Hepatocyte (in vitro differentiated cells): ENCODE data around the gene NFKBIZ. TPM values are rescaled to one million over a fixed set of nuclear protein-coding genes. Genes with fewer than 3 reads are reported as not detected.

Experiments
- DNase-seq: peaks from one replicate; pipeline ENCODE4 v3.0.0-alpha.2; 2016; ENCODE audit warnings: low spot score
- H2AFZ ChIP-seq: fragments of 200-600 bp; sonication (generic); 2 replicates; pipeline ENCODE4 v1.6.0; 2016; ENCODE audit warnings: antibody characterized with exemption, mild to moderate bottlenecking
- H3K27ac ChIP-seq: fragments of 200-600 bp; sonication (generic); 2 replicates; pipeline ENCODE4 v1.5.1; 2016; ENCODE audit warnings: mild to moderate bottlenecking
- H3K27me3 ChIP-seq: fragments of 200-600 bp; sonication (generic); 2 replicates; pipeline ENCODE4 v1.6.1; 2016
- H3K36me3 ChIP-seq: fragments of 200-600 bp; sonication (generic); replicated peaks from 2 replicates; pipeline ENCODE4 v1.5.1; 2016; ENCODE audit warnings: low read depth; ENCODE audit not compliant: insufficient read depth
- H3K4me1 ChIP-seq: fragments of 200-600 bp; sonication (generic); 2 replicates; pipeline ENCODE4 v1.5.1; 2016; ENCODE audit warnings: mild to moderate bottlenecking, moderate library complexity; ENCODE audit not compliant: insufficient read depth
- H3K4me2 ChIP-seq: fragments of 200-600 bp; sonication (generic); 2 replicates; pipeline ENCODE4 v1.6.0; 2016
- H3K4me3 ChIP-seq: fragments of 200-600 bp; sonication (generic); 2 replicates; pipeline ENCODE4 v1.5.1; 2016; ENCODE audit warnings: mild to moderate bottlenecking
- H3K79me2 ChIP-seq: fragments of 200-600 bp; sonication (generic); 2 replicates; pipeline ENCODE4 v1.6.0; 2017; ENCODE audit warnings: mild to moderate bottlenecking
- H3K9me2 ChIP-seq: fragments of 200-600 bp; sonication (generic); replicated peaks from 2 replicates; pipeline ENCODE4 v1.6.0; 2017; ENCODE audit warnings: mild to moderate bottlenecking; ENCODE audit not compliant: insufficient read depth
- H3K9me3 ChIP-seq: fragments of 200-600 bp; sonication (generic); 2 replicates; pipeline ENCODE4 v1.5.1; 2016; ENCODE audit warnings: low read depth, mild to moderate bottlenecking
- H4K20me1 ChIP-seq: fragments of 200-600 bp; sonication (generic); 2 replicates; pipeline ENCODE4 v1.6.0; 2016; ENCODE audit warnings: mild to moderate bottlenecking; ENCODE audit not compliant: insufficient read depth, poor library complexity, severe bottlenecking
- CTCF ChIP-seq: fragments of 200-600 bp; sonication (generic); IDR thresholded peaks from 2 replicates; pipeline ENCODE4 v1.5.1; 2016; ENCODE audit warnings: antibody characterized with exemption, mild to moderate bottlenecking; ENCODE audit not compliant: poor library complexity
- EZH2 ChIP-seq: fragments of 200-600 bp; sonication (generic); IDR thresholded peaks from 2 replicates; pipeline ENCODE4 v1.6.1; 2016; ENCODE audit warnings: antibody characterized with exemption, mild to moderate bottlenecking, borderline replicate concordance
- EZH2phosphoT487 ChIP-seq: fragments of 200-600 bp; sonication (generic); IDR thresholded peaks from one replicate; pipeline ENCODE4 v1.6.1; 2018; ENCODE audit warnings: antibody characterized with exemption, mild to moderate bottlenecking, low read depth, moderate library complexity; ENCODE audit not compliant: unreplicated experiment, severe bottlenecking
- WGBS: methylation state at CpG from one replicate; pipeline ENCODE4 v1.1.6; 2016; ENCODE audit warnings: low lambda C conversion rate; ENCODE audit errors: missing lambda C conversion rate; 5-methylcytosine and 5-hydroxymethylcytosine counted together
- polyA plus RNA-seq: library from polyadenylated mRNA; unstranded; fragments of >200 nt; fragmentation: Nextera tagmentation; extraction: Ambion mirVana; gene quantifications from 2 replicates; pipeline ENCODE4 v1.2.1, GENCODE V29; 2016
- total RNA-seq: library from RNA; depleted of rRNA; stranded (reverse); fragments of >200 nt; gene quantifications from 2 replicates; pipeline ENCODE4 v1.2.3, GENCODE V29; 2014

The NFKBIZ gene, protein sequence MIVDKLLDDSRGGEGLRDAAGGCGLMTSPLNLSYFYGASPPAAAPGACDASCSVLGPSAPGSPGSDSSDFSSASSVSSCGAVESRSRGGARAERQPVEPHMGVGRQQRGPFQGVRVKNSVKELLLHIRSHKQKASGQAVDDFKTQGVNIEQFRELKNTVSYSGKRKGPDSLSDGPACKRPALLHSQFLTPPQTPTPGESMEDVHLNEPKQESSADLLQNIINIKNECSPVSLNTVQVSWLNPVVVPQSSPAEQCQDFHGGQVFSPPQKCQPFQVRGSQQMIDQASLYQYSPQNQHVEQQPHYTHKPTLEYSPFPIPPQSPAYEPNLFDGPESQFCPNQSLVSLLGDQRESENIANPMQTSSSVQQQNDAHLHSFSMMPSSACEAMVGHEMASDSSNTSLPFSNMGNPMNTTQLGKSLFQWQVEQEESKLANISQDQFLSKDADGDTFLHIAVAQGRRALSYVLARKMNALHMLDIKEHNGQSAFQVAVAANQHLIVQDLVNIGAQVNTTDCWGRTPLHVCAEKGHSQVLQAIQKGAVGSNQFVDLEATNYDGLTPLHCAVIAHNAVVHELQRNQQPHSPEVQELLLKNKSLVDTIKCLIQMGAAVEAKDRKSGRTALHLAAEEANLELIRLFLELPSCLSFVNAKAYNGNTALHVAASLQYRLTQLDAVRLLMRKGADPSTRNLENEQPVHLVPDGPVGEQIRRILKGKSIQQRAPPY
- 164 and 182 TPM in 2 replicates for total RNA-seq
- polyA plus RNA-seq = 160 and 192 TPM in 2 replicates

DNA sequence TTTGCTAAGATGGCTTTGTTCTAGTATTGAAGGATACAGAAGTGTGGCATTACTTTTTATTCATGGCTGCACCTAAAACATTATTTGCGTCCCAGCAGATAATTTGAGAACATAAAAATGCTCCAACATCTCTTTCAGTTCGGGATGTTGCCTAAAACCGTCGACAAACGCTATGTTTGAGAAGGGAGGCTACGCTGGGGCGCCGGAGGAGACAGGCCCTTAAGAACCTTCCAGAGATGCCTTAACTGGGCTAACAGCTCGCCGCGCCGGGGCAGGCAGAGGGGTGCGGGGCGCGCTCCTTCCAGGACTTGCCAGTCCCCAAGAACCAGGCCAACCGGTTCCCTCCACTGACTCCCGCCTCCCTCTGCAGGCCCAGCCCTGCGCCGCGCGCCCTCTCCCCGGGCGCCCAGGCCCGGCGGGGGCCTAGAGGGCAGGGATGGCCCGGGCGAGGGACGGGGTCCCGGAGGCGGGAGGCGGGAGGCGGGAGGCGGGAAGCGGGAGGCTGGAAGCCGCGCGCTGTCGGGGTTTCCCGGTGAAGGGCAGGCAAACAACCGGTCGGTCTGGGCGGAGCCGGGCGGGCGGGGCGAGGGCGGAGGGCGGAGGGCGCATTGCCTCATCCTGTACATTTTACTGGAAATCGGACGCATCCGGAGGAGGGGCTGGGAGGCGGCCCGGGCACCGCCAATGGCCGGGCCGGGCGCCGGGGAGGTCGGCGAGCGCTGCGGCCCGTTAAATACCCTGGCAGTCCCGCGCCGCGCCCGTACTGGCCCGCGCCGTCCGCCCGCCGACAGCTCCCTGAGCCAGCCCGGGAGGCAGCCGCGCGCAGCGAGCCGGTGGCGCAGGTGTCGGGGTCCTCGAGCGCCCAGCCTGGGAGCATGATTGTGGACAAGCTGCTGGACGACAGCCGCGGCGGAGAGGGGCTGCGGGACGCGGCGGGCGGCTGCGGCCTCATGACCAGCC lies at the start of gene NFKBIZ:
Gene NFKBIZ, plus strand, starts transcription at position 761 of the 960 bp plus-strand sequence. Its CDS starts 115 bp downstream, at position 876.
- Histone ChIP-seq H3K9me3 (no peaks in the 10 kb centered on the region), H3K36me3 (peaks cover 9% of the 10 kb centered on the region), H2AFZ (no peak within 1 kb of the TSS), H3K4me3 (peak within 1 kb of the TSS; percentile 51), H3K79me2 (peaks cover 53% of the 10 kb centered on the region), H3K9me2 (no peaks in the 10 kb centered on the region), H3K4me1 (peaks cover 16% of the 10 kb centered on the region), H3K27me3 (no peaks in the 10 kb centered on the region), H3K27ac (peak within 1 kb of the TSS; percentile 99), H3K4me2 (peak within 1 kb of the TSS; percentile 78), H4K20me1 (peaks cover 41% of the 10 kb centered on the region)
- TF ChIP-seq EZH2 = no peak
- TF ChIP-seq CTCF = no peak
- no peak for TF ChIP-seq EZH2phosphoT487
- peak; percentile 97 for DNase-seq
- WGBS = 4% methylated on average over 46 of the region's 95 CpGs

DNA sequence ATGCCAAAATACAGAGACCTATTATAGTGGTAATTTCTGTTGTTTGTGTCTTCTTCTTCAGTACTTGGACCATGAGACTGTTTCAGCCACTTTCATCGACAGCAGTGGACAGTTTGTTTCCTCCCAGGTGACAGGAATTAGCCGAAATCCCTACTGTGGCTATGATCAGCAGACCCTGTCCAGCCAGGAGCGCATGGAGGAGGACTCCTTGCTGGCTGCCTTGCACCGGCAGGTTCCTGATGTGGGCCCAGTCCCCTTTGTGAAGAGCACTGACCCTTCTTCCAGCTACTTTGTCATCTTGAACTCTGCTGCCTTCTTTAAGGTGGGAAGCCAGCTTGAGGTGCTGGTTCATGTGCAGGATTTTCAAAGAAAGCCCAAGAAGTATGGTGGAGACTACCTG lies 48.1 kb upstream of the NFKBIZ start:
- no peak for TF ChIP-seq EZH2phosphoT487
- no peak for TF ChIP-seq EZH2
- no peak for TF ChIP-seq CTCF
- Histone ChIP-seq H3K79me2 (no peaks in the 10 kb centered on the region), H3K4me1 (no peaks in the 10 kb centered on the region), H3K9me2 (no peaks in the 10 kb centered on the region), H3K27me3 (no peaks in the 10 kb centered on the region), H4K20me1 (no peaks in the 10 kb centered on the region), H3K9me3 (no peaks in the 10 kb centered on the region), H2AFZ (no peak overlapping the region), H3K27ac (no peak overlapping the region), H3K4me3 (no peak overlapping the region), H3K36me3 (no peaks in the 10 kb centered on the region), H3K4me2 (no peak overlapping the region)
- no peak for DNase-seq
- WGBS = 94% methylated on average over 4 of the region's 4 CpGs

- Histone ChIP-seq H2AFZ (no peak overlapping the region), H3K36me3 (no peaks in the 10 kb centered on the region), H3K4me2 (no peak overlapping the region), H3K9me2 (no peaks in the 10 kb centered on the region), H4K20me1 (no peaks in the 10 kb centered on the region), H3K27ac (no peak overlapping the region), H3K4me3 (no peak overlapping the region), H3K9me3 (no peaks in the 10 kb centered on the region), H3K4me1 (no peaks in the 10 kb centered on the region), H3K27me3 (no peaks in the 10 kb centered on the region), H3K79me2 (no peaks in the 10 kb centered on the region)
- WGBS = 75% methylated on average over 2 of the region's 2 CpGs
- DNase-seq = no peak
- TF ChIP-seq EZH2phosphoT487 = no peak
- no peak for TF ChIP-seq EZH2
- no peak for TF ChIP-seq CTCF
Measured at GRCh38 chr3:101802179-101802578, 47.1 kb upstream of the NFKBIZ start.
